A549 (cell line): ENCODE data around the gene RERE.

ENCODE experiments used
- CEBPB ChIP-seq, 2 experiments: fragments of >200 bp in 1 of 2; sonication (Bioruptor Twin) in 1 of 2; formaldehyde crosslinking in 1 of 2; IDR thresholded peaks; 2 replicates each; pipeline ENCODE4 v1.6.1; 2012 to 2016
- CTCF ChIP-seq: fragments of >200 bp; sonication (Bioruptor Twin); formaldehyde crosslinking; IDR thresholded peaks from 3 replicates; pipeline ENCODE4 v1.5.1; 2016
- EP300 ChIP-seq, 2 experiments: fragments of >200 bp; sonication (Bioruptor Twin); formaldehyde crosslinking; IDR thresholded peaks; 2 replicates in 1 of 2; 3 replicates in 1 of 2; pipeline ENCODE4 v1.6.1; 2016 to 2017
- ESRRA ChIP-seq: fragments of 150-350 bp; IDR thresholded peaks from 2 replicates; pipeline ENCODE4 v1.6.1; 2014; ENCODE audit warnings: mild to moderate bottlenecking, low read length, borderline replicate concordance
- JUN ChIP-seq, 2 experiments: fragments of >200 bp; sonication (Bioruptor Twin); formaldehyde crosslinking; IDR thresholded peaks; 2 replicates in 1 of 2; 3 replicates in 1 of 2; pipeline ENCODE4 v1.6.1; 2016 to 2017
- MAFK ChIP-seq: fragments of 450-650 bp; IDR thresholded peaks from 2 replicates; pipeline ENCODE4 v1.6.1; 2014; ENCODE audit not compliant: partially characterized antibody
- POLR2A ChIP-seq: IDR thresholded peaks from 2 replicates; pipeline ENCODE4 v1.6.1; 2012; ENCODE audit warnings: mild to moderate bottlenecking, low read length
- TF ChIP-seq, protein P1 (sequence below): fragments of 150-350 bp; IDR thresholded peaks from 2 replicates; pipeline ENCODE4 v1.6.1; 2014; ENCODE audit warnings: low read depth, mild to moderate bottlenecking, low read length

- no peak for TF ChIP-seq EP300 (IDR thresholded peaks at IDR 0.05)
- no peak for TF ChIP-seq CEBPB (IDR thresholded peaks at IDR 0.05)
- TF ChIP-seq MAFK, result no peak
- no peak for TF ChIP-seq JUN (IDR thresholded peaks at IDR 0.05)
- TF ChIP-seq, protein P1, sequence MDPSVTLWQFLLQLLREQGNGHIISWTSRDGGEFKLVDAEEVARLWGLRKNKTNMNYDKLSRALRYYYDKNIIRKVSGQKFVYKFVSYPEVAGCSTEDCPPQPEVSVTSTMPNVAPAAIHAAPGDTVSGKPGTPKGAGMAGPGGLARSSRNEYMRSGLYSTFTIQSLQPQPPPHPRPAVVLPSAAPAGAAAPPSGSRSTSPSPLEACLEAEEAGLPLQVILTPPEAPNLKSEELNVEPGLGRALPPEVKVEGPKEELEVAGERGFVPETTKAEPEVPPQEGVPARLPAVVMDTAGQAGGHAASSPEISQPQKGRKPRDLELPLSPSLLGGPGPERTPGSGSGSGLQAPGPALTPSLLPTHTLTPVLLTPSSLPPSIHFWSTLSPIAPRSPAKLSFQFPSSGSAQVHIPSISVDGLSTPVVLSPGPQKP, result no peak
- no peak for TF ChIP-seq ESRRA
- no peak for TF ChIP-seq CTCF
- no peak for TF ChIP-seq POLR2A
Measured at GRCh38 chr1:8684590-8684989, 132.8 kb downstream of the RERE start.
